ENCODE results near the gene AQP1. TPM values are rescaled to one million over a fixed set of nuclear protein-coding genes. Genes with fewer than 3 reads are reported as not detected.

The AQP1 gene
- total RNA-seq, 1 experiment from 2014 or later: 0.15 TPM

- Histone ChIP-seq H3K9me3 (ENCODE audit: control insufficient read depth, low read depth, low read length) (no peaks in the 10 kb centered on the region), H2BK120ac (ENCODE audit: low read depth, low read length, poor library complexity, severe bottlenecking) (no peak overlapping the region), H3K9ac (ENCODE audit: extremely low read depth, insufficient read length, low read length) (no peak overlapping the region), H3K27ac (ENCODE audit: insufficient read length, low read depth, low read length) (no peak overlapping the region), H4K91ac (ENCODE audit: insufficient read length, low read depth, low read length) (no peak overlapping the region), H2BK12ac (ENCODE audit: insufficient read length, low read depth, low read length) (no peak overlapping the region), H2BK20ac (ENCODE audit: low read depth, low read length, poor library complexity, severe bottlenecking) (no peak overlapping the region), H3K56ac (ENCODE audit: insufficient read length, low read depth, low read length) (no peak overlapping the region), H3K4me1 (ENCODE audit: insufficient read depth, low read length) (no peaks in the 10 kb centered on the region), H2BK5ac (ENCODE audit: insufficient read length, low read length) (no peak overlapping the region), H2AFZ (ENCODE audit: low read length) (no peak overlapping the region), H2AK5ac (ENCODE audit: insufficient read length, low read length) (no peak overlapping the region), H3K27me3 (ENCODE audit: insufficient read depth, low read length) (no peaks in the 10 kb centered on the region; the same call in 1 of the 2 replicates), H3T11ph (ENCODE audit: low read length) (no peak overlapping the region), H3K18ac (ENCODE audit: insufficient read length, low read depth, low read length) (peak overlapping the region; percentile 18), H3K23me2 (ENCODE audit: insufficient read length, low read depth, low read length, poor library complexity, severe bottlenecking) (peaks cover 3% of the 10 kb centered on the region), H3K4me2 (ENCODE audit: insufficient read depth, insufficient read length, low read length) (peak overlapping the region; percentile 33), H3K14ac (ENCODE audit: insufficient read depth, low read length) (no peak overlapping the region), H4K5ac (ENCODE audit: insufficient read length, low read depth, low read length) (no peak overlapping the region), H3K4ac (ENCODE audit: low read depth, low read length) (no peak overlapping the region), H4K8ac (replicated peaks; ENCODE audit: insufficient read length, low read depth, low read length) (no peak overlapping the region), H3K79me2 (ENCODE audit: insufficient read depth, low read length) (no peaks in the 10 kb centered on the region), H2BK15ac (ENCODE audit: low read depth, low read length) (no peak overlapping the region), H3K79me1 (ENCODE audit: insufficient read depth, low read depth, low read length, poor library complexity, severe bottlenecking) (no peaks in the 10 kb centered on the region), H4K20me1 (ENCODE audit: control insufficient read depth, insufficient read depth, insufficient read length) (no peaks in the 10 kb centered on the region), H3K23ac (ENCODE audit: insufficient read length, low read depth, low read length) (no peak overlapping the region)
- no peaks in the 10 kb centered on the region for H3K36me3 Mint-ChIP-seq (ENCODE audit: insufficient read depth in 1 of 3, low read depth in 3 of 3)
- no peaks in the 10 kb centered on the region; a peak in 1 of 5 replicates for H3K9me3 Mint-ChIP-seq
- H3K4me3 Mint-ChIP-seq: peak overlapping the region; percentile 29 to 53; a peak in 3 of 5 replicates
- WGBS (ENCODE audit: extremely low coverage, insufficient read length, low lambda C conversion rate): no CpG with 5 or more reads among the region's 25 CpGs
- DNase-seq: peak; percentile 97
- H3K27ac Mint-ChIP-seq: no peak overlapping the region
- peaks cover 5 to 14% of the 10 kb centered on the region in 2 experiments for H3K4me1 Mint-ChIP-seq
- TF ChIP-seq CTCF (conservative IDR thresholded peaks at IDR 0.05): peak; percentile 99
- peaks cover 66% of the 10 kb centered on the region for H3K27me3 Mint-ChIP-seq (ENCODE audit: low read depth)
Observed at GRCh38 chr7:30938435-30939316, 27.0 kb downstream of the AQP1 start.

Measured in H9 (cell line).